ENCODE measurements around the gene ARID1B. TPM values are rescaled to one million over a fixed set of nuclear protein-coding genes. Genes with fewer than 3 reads are reported as not detected.

The ARID1B gene
- total and polyA plus RNA-seq, 2 of the 4 experiments (the other 2 are of a cell fraction) = 14.5 to 20.1 TPM

GRCh38 chr6:156771047-156771446 lies 6.1 kb upstream of the ARID1B start:
- Histone ChIP-seq H2BK120ac (ENCODE audit: low read depth, low read length) (no peak overlapping the region), H3K9me1 (ENCODE audit: insufficient read depth, low read length) (no peaks in the 10 kb centered on the region), H2AK9ac (replicated peaks; ENCODE audit: low read depth, low read length, poor library complexity) (no peak overlapping the region), H3K14ac (replicated peaks; ENCODE audit: low read depth, low read length) (no peak overlapping the region), H2AK5ac (ENCODE audit: low read depth, low read length) (no peak overlapping the region), H4K20me1 (ENCODE audit: insufficient read depth, low read length) (no peaks in the 10 kb centered on the region), H3K56ac (ENCODE audit: extremely low read depth, insufficient read depth, low read length) (no peak overlapping the region), H3K23ac (ENCODE audit: low read depth, low read length) (0 out of 2 replicates have a peak overlapping the region, but pooled peaks have one; percentile 42), H2AFZ (replicated peaks; ENCODE audit: low read length, poor library complexity) (no peak overlapping the region), H3K9ac (ENCODE audit: low read depth, low read length) (no peak overlapping the region), H4K5ac (ENCODE audit: low read depth, low read length) (no peak overlapping the region), H3K27ac (ENCODE audit: insufficient read depth, low read length) (no peak overlapping the region), H2BK15ac (ENCODE audit: low read depth, low read length) (no peak overlapping the region), H4K8ac (ENCODE audit: low read depth in 2 of 2, low read length in 2 of 2) (no peak overlapping the region), H3K4me1 (ENCODE audit: control insufficient read depth, insufficient read depth, low read length) (peaks cover 12% of the 10 kb centered on the region; the same call in 1 of the 2 replicates), H3K9me3 (ENCODE audit: control insufficient read depth, insufficient read depth, low read length) (no peaks in the 10 kb centered on the region), H4K91ac (ENCODE audit: insufficient read depth, low read depth, low read length) (no peak overlapping the region), H3K4ac (ENCODE audit: low read depth, low read length) (no peak overlapping the region), H2BK5ac (ENCODE audit: low read depth, low read length, poor library complexity, severe bottlenecking) (no peak overlapping the region), H3K36me3 (ENCODE audit: control insufficient read depth, insufficient read depth, low read length) (no peaks in the 10 kb centered on the region), H3K4me2 (ENCODE audit: low read depth, low read length) (no peak overlapping the region), H2BK20ac (ENCODE audit: low read depth, low read length) (no peak overlapping the region), H3K18ac (ENCODE audit: low read depth, low read length) (no peak overlapping the region), H3K79me1 (ENCODE audit: low read depth in 1 of 2, low read length in 2 of 2) (peaks cover 0 to 5% of the 10 kb centered on the region in 2 experiments; a peak in 2 of 4 replicates), H3K4me3 (ENCODE audit: insufficient read depth, low read depth, low read length) (no peak overlapping the region), H3K27me3 (ENCODE audit: control insufficient read depth, insufficient read depth, low read length) (no peaks in the 10 kb centered on the region)
- dilution Hi-C loops (cut with HindIII; ENCODE audit: low sequenced_read_pairs, unreplicated experiment) (no loop called here), intact Hi-C loops (cut with micrococcal nuclease) (no loop called here), in situ Hi-C loops (cut with MboI; ENCODE audit: low sequenced_read_pairs) (loop anchor here (5.0 to 25.0 kb wide), 2 partner anchors 79 to 209 kb away; no protein-coding TSS in a partner anchor)
- ATAC-seq (ENCODE audit: low read depth) (peak; percentile 30; the same call in 1 of the 2 replicates), DNase-seq (peak; percentile 47)
- no TSS peak for BruUV-seq (replicated peaks)
- TF ChIP-seq SMC3 (IDR thresholded peaks at IDR 0.05; ENCODE audit: low read depth, low read length) (no peak), CTCF (conservative IDR thresholded peaks at IDR 0.05; ENCODE audit: low read depth, low read length) (no peak), RAD21 (IDR thresholded peaks at IDR 0.05; ENCODE audit: low read length) (no peak)
- no CpG with 5 or more reads among the region's 3 CpGs for WGBS, 2 experiments (ENCODE audit: extremely low coverage in 2 of 2, insufficient read length in 1 of 2)
- CTCF ChIA-PET = no interaction called here
- POLR2A ChIA-PET (ENCODE audit: unreplicated experiment) = no interaction called here

Data from IMR-90 (cell line).